GM19351 (cell line): ENCODE data around the gene CDH11.

ENCODE experiments used
- ATAC-seq: cut with Tn5 transposase; IDR thresholded peaks from one replicate; pipeline ENCODE4 v1.9.1; 2021; ENCODE audit warnings: mild to moderate bottlenecking, moderate library complexity; ENCODE audit not compliant: unreplicated experiment

The CDH11 gene, protein sequence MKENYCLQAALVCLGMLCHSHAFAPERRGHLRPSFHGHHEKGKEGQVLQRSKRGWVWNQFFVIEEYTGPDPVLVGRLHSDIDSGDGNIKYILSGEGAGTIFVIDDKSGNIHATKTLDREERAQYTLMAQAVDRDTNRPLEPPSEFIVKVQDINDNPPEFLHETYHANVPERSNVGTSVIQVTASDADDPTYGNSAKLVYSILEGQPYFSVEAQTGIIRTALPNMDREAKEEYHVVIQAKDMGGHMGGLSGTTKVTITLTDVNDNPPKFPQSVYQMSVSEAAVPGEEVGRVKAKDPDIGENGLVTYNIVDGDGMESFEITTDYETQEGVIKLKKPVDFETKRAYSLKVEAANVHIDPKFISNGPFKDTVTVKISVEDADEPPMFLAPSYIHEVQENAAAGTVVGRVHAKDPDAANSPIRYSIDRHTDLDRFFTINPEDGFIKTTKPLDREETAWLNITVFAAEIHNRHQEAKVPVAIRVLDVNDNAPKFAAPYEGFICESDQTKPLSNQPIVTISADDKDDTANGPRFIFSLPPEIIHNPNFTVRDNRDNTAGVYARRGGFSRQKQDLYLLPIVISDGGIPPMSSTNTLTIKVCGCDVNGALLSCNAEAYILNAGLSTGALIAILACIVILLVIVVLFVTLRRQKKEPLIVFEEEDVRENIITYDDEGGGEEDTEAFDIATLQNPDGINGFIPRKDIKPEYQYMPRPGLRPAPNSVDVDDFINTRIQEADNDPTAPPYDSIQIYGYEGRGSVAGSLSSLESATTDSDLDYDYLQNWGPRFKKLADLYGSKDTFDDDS

DNA sequence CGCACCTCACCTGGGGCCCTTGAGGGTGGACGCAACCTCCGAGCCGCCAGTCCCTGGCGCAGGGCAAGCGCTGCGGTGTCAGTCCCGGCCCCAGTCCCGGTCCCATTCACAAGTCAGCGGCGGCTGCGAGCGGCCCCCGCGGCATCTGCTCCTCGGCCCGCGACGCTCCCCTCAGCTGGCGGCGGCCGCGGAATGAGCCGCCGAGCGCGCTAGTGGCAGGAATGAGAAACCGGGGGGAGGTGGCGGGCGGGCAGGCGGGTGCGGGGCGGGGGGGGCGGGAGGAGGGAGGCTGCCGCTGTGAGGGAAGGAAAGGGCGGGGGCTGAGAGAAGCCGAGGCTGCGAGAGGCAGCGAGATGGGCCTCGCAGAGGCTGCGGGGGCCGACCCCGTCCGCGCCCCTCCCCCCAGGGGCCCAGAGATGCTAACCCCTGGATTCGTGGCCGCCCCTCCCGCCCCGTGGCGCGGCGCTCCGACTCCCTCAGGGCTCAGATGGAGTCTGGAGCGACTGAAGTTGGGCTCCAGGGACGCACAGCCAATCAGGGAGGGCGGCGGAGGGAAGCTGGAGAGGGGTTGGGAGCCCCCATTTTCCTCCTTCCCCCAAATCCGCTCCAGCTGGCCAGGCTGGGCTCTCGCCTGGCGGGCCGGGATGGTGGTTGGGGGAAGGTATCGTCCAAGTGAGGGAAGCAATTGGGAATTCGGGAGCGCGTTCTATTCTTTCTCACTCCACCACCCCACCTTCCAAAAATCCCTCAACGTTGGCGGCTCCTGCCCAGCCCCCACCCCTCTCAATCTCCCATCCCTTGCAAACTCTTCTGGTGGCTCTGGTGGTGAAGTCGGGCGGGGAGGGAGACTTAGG lies at the start of gene CDH11:
Gene CDH11 (minus strand): TSS at position 194 of the 854 bp plus-strand sequence. CDS start 117,194 bp downstream, outside the sequence.
- no peak for ATAC-seq

DNA sequence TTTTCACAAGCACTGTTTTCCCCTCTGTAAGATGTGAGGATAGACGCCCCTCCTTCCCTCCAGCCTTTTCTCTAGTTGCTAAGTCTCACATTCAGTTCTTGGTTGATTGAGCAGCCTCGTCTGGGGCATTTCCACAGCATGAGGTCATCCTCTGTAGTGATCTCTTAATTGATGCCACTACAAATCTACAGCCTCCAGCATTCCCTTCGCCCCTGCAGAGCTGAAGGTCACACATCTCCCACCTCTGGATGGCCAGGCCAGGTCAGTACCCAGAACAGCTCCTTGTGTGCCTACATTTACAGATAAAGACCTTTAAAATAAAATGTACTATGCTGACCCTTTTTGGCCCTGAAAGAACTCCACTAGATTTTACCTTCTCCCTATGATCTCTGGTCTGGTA lies 32.5 kb upstream of the CDH11 start:
- ATAC-seq: no peak

DNA sequence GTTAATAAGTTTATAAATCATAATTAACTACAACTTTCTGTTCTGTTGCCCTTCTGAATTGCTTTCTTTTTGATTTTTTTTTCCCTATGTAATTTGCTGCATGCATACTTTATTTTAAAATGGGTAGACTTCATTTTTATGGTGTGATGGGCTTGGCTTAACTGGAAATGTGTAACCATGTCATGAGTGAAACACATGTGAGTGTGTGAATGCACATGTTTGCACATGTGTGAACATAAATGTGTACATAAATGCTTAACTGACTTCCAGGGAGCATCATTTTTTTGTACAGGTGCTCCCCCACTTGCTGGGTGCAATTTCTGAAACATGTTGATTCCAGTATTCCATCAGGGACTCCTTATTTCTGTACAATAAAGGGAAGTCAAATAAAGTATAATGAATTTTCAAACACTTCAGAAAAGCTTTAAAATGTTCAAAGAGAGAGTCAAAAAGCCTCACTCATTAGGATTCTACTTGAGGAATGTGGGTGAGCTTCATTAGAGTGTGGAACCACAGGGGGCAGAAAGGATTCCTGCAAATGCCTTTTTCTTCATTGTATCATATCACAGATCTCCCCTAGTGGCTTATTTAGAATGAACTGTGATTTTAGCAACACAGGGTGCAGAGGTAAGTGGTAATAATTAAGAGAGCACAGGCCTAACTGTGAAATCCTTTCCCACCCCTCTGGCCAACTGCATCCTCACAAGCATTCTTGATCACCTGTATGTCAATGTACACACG lies 31.7 kb upstream of the CDH11 start:
- no peak for ATAC-seq

DNA sequence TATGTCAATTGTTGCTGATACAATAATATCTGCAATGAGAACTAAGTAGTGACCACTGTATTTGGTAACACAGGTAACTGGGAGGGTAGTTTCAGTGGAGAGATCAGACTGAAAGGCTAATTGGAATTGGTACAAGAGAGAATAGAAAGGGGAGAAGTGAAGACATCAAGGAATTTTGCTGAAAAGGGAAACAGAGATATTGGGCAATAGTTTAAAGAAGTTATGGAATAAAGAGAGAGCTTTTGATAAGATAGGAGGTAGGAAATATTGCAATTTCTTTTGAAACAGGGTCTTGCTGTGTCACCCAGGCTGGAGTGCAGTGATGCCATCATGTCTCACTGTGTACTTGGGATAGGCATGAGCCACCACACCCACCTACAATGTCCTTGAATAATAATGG lies 26.9 kb upstream of the CDH11 start:
- ATAC-seq: no peak

DNA sequence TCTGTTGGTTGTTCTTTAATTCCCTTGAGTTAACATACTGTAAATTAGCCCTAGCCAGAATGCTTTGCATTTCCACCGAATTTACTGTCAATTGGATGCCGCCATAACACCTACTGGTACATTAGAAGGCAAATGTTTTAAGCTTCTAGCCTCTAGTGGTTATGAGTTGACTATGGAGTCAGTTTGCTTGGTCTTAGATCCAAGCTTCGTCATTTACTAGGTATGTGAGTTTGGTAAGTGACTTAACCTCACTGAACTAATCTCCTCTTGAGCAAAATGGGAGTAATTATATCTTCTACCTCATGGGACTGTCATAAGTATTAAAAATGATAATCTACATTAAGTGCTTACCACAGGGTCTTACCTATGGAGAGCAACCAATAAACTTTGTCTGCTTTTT lies 20.4 kb upstream of the CDH11 start:
- no peak for ATAC-seq

DNA sequence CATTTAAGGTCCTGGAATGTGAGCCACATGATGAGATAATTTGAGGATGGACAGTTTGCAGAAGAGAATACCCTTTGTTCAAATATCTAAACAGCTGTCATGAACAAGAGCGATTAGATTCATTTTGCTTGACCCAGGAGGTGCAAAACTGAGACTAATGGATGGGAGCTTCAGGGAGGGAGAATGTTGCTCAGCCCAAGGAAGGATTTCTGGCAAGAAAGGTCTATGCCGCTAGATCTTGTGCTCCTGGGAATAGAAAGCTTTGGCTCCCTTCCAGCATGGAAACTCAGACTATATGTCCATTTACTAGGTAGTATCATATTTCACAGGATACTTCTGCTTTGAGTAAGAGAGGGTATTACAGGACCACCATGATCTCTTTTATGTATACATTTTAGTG lies 14.8 kb upstream of the CDH11 start:
- ATAC-seq: no peak

DNA sequence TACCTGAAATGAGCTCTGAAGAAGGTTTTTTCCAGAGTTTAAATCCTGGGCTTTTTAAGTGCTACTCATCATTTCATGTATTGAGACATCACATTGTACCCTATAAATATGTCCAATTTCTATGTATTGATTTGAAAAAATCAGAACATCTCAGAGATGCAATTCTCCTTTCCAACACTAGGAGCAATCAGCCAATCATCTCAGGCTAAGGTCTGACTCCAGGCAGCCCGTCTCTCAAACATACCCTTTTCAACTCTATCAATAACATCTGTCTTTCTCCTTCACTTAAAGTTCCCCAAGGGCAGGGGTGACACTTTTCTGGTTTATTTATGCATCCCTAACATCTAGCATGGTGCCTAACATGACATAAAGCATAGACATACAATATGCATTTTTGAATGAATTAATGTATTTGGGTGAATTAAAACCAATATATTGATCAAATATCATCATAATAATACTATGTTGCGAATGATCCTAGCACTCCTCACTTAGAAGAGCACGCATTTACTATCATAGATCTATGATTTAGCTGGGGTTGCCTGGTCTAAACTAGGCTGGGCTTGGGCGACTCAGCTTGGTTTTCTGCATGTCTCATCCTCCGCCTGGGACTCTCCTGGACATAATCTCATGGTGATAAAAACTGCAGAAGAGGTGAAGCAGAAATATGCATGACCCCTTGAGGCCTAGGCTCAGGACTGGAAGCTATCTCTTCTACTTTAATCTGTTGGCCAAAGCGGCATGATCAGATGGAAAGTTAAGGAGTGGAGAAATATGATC lies 5.2 kb upstream of the CDH11 start:
- no peak for ATAC-seq

DNA sequence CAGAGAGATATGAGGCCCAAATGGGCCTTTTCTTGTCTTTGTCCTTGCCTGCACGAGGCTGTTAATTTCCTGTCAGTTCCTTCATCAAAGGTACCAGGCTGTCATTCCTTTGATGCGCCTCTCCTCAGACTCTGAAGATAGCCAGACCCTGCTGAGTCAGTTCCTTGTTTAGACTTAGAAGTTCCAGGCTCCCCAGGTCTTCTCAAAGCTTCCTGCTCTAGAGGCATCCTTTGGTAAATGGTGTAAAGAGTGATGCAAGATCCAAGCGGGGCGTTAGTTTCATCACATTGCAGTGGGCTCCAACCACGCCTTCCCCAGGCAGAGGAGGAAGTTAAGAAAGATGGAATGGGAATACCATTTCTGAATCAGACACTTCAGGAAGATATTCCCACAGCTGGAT lies 4.0 kb upstream of the CDH11 start:
- ATAC-seq: no peak

DNA sequence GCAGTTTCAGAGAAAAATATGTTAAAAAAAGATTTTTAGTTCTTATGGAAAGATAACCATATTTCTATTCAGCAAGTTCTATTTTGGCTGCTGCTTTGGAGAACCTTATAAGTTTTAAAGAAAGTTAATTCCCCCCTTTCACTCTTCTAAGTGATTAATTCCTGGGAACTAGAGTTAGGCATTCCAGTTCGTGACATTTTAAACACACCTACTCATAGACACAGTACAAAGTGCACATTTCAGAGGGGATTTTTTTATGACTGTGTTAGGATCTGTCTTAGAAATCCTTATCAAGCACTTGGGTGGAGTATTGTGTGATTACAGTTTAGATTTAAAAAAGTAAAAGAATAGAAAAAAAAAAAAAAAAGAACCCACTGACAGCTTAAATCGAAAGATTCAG lies 3.5 kb upstream of the CDH11 start:
- ATAC-seq: no peak

DNA sequence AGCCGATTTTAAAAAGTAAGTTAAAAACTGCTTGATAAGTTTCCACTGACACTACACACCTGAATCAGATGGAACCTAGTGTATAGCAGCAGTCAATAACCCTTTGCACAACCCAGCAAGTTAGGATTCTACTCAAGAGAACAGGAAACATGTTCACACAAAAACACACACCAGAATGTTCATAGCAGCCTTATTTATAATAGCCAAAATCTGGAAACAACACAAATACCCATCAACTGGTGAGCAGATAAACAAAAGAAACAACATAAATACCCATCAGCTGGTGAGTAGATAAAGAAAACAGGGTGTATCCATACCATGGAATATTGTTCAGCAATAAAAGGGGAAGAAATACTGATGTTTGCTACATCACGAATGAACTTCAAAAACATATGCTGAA lies 2.7 kb upstream of the CDH11 start:
- no peak for ATAC-seq

DNA sequence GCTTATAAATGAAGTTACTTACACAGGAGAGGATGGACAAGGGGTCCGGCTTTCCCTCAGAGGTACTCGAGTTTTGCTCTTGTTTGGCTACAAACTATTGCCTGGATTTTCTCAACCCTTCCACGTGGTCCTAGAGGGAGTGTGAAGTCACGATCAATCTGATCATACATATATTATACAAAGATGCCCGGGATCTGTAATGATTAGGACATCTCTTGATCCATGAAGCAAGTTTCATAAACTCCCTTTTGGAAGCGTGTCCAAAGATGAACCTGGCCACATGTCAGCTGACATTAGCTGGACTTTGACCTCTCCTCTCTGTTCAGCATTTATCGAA lies 2.3 kb upstream of the CDH11 start:
- ATAC-seq: no peak

DNA sequence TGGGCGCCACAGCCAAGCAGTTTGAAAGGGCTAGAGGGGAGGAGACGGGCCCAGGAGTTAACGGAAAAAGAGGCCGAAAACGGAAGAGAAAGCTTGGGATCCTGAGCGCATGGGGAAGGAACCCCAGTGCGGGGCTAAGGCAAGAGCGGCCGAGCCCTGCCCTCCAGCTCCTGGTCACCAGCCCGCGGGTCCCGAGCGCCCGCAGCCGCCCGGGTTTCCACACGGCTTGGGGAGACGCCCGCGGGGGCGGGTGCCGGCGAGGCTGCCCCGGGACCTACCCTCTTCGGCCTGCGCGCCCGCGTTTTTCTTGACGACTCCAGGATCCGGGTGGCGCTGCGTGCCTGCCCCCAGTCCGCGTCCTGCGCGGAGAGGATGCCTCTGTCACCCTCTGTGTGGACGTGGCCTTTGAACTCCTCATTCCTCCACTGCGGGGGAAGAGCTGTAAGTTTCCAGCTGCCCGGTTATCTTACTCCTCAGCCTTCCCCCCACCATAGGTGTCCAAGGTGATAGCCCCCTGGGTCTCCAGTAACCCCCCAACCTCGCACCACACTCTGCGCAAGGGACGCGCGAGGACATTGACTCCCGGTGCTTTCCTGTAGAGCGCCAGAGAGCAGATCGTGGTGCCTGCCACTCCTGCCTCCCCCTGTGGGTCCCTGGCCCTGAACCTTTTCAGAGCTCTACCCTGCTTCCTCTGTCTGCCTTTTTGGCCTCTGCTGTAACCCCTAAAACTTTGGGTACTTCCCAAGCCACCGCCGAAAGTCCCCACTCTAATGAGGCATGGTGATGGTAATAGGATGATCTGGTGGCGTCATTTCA lies 1.7 kb upstream of the CDH11 start:
- ATAC-seq: no peak

DNA sequence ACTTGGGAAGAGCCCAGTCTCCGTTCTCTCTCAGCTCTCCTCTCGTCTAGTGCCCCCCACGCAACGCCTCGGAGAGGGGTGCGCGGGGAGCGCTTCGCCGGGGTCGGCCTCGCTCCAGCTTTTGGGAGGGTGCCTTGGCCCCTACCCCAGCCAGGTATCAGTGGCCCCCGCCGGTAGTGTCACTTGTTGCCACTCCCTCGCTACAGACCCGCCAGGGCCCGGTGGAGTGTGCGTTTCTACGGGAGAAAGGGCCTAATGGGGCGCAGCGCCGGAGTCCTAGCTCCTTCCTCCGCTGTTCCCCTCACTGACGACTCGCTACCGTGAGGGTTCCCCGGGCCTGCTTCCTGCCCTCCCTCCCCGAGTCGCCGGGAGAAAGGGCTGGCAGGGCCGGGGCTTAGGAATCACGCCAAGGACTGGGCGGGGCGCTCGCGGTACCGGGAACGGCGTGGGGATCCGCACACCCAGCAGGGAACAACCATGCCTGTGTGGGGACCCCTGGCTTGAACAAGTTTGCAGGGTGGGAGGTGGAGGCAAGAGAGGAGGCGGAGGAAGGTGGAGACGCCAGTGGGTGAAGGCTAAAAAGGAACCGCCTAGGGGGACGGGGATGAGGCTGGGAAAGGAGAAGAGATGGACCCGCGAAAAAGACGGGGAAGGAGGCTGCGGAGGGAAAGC lies 997 bp upstream of the CDH11 start:
- ATAC-seq: no peak

DNA sequence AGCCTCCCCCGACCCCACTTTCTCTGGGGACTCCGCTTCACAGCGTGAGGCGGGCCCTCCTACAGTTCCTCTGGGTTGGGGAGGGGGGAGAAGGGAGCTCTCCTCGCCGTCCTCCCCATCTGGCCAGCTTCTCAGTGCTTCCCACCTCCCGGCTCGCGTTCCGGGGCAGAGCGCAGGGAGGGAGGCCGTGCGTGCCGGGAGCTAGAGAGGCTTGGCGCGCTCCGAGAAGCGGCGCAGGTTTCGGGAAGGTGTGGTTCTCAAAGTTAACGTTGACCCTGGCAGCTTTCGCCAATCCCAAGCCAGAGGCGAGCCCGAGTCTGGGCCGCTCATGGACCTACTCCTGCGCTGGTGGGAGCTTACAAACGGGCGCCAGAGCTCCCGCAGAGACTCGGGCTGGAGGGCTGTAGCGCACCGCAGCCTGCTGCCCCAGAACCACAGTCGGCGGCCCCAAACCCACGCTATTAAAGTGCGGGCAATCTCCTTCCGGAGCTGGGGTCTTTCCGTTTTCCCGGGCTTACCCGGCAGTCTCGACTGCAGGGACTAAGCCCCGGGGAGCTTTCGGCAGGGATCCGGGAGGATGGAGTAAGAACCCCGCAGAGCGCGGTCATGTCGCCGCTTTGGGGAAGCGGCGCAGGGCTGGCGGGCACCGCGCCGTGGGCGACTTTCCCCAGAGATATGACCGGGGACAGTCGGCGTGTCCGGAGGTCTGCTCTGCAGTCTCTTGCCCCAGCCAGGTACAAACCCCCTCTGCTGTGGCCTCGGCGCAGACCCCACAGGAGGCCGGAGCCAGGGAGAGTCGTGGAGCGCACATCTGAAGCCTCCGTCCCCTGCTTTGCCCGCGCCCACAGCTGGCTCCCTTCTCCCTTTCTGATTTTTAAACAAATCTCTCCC lies 787 bp downstream of the CDH11 start:
- ATAC-seq: no peak

DNA sequence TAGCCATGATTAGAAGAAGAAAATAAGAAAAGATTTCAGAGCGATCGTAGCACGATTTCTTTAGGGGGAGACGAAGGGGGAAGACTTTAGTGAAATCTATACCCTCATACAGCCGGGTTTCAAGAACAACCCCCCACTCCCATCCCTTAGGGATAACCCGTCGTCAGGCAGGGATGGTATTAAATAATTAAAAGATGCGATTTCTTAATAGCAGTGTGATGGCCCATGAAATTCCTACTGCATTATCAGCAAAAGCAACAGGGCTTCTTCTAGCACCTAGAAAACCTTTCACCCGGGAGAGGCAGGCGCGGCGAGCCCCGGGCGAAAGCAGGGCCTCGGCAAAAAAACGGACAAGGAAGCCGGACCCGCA lies 1.4 kb downstream of the CDH11 start:
- ATAC-seq: no peak

DNA sequence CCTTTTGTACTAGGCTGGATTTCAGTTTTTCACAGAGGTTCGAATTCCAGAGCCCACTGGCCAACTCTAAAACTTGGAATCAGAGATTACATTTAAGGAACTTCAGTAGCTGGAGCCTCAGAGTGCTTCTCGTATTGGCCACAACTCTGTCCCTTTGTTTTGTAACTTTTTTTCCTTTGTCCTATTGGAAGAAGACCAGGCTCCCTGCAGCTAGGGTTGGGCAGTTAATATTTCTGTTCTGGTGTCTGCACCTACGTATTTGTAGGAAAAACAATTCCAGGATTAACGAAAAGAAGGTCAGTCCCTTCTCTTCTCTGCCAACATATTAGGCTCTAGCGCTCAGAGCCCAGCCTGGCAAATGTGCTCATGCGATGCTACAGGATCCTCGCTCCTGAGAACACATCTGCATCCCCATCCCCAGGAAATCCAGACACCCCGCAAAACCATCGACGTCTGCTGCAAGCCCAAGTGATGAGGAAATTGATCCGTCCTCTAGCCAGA lies 1.9 kb downstream of the CDH11 start:
- ATAC-seq: no peak

DNA sequence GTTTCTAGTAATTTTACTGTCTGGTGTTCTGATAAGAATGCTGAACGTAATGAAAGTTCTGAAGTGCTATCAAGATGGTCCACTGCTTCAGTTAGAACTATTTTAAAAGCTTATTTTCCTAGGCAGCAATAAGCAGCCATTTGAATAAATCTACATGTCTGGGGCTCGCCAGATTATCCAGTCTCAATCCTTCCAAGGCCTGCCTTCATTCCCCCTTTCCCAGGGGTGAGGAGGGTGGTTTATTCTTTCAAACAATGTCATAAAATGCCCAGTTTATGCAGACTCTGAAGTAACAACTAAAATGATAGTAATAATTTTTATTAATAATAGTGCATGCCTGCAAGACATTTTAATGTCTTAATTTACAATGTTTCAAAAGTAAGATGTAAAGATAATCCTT lies 2.4 kb downstream of the CDH11 start:
- ATAC-seq: no peak

DNA sequence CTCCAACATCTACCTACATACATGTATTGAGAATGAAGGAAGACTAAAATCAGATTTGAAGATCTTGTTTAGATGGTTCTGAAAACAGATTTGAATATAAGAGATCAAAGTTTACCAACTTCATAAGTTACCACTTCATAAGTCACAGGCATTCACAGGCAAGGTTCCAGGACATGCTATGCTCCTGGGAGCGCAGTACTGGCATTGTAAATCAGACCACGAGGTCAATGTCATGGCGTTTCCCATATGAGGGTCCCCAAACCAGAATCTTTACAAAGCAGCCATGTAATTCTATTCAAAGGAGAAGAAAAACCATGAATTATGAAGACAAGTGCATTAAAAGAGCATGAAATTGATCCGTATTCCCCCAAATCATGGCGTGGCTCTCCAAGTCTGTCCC lies 3.0 kb downstream of the CDH11 start:
- ATAC-seq: no peak
